HK-2 (cell line): ENCODE measurements around the gene CDH23.

Experiments used
- DNase-seq: peaks from one replicate; pipeline ENCODE4 v3.0.0-alpha.2; 2018; ENCODE audit not compliant: unreplicated experiment

Gene CDH23

DNA sequence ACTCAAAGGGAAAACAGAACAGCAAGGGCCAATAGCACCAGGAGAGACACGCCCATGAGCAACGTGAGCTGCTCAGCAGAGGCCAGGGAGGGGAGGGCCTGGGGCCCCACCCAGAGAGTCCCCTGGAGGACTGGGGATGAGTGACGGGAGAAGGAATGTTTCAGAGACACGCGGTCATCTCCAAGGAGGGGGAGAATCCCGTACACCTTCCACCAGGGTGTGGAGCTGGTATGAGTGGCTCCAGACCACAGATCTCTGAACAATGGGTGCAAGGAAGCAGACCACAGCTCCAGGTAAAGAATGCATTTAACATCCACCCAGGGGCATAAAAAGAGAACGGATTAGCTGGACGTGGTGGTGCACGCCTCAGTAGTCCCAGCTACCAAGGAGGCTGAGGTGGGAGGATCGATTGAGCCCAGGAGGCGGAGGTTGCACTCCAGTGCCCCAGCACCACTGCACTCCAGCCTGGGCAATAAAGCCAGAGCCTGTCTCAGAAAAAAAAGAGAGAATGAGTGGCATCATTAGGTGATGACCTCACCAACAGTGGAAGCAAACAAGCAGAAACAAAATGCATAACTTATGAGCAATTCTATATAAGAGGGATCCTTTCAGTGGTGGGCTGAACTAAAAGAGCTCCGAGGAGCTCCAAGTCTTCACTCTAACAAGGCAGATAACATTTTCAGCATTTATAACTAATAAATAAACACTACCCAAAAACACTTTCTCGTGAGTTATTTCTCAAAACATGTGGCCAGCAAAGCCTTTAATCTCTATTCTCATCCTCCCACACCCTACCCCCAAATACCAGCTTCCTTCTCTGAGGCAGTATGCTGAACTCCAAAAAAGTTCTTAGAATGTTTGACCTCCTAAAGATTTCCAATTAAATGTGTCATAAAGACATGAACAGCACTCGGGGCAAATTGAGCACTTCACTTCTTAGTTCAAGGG, 441.8 kb downstream of the CDH23 start:
- peak; percentile 77 for DNase-seq

DNA sequence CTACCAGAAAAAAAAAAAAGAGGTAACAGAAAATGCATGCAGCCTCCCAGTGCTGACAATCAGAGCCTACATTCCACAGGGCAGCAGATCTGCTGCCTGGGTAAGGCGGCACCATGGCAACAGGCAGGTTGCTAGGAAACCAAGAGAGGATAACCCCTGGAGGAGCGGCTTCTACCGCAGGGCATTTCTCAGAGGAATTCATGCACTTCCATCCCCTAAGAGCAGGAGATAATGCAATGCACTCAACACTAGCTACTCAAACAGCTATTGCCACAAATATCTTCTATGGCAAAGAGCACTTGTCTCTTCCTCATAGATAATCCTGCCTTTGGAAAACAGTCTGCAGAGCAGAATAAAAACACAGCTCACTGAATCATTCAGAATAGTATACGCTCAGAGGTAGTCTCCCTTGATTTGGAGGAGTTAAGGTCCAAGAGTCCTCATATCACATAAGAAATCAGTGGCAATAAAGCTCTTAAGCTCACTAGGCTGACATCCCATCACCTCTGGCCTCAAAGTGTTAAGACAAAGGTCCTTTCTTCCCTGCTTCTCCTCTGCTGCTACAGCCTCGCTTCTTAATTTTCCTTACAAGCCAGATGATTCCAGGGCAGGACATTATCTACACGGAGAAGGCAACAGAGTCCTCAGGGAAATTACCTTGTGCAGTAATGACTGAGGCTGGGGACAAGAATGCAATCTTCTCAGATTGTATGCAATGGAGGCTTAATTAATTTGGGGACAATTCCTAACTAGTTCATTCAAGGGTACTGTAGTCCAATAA, 443.6 kb downstream of the CDH23 start:
- peak; percentile 88 for DNase-seq

DNA sequence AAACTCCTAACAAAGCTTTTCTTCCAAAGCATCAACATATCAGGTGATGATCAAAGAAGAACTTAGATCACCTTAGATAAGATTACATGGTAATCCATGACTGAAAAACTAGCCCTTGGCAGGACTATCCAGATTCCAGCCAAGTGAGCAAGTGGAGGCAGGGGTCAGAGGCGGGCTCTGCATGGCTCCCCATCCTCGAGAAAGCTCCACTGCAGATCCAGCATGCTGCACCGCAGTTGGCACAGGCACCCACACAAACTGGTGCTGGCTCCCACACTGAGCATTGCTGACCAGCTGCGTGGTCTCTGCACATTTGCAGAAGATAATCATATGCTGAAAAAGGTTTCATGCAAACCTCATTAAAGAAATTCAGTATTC, 444.2 kb downstream of the CDH23 start:
- DNase-seq = no peak

DNA sequence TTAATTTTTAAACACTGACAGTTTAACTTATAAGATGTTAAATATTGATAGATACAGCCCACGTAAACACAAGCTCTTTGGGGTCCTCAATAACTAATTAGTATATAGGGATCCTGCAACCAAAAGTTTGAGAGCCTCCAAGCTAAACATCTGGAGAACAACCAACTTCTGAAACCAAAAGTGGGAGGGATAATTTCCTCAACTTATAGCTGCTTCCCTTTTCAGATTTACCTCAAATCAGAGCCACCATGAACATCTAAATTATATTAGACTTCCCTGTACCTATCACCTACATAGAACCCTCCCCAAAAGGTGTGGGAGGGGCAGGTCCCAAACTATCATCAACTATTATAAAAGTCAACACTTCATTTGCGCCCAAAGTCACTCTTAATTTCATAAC, 445.7 kb downstream of the CDH23 start:
- no peak for DNase-seq

DNA sequence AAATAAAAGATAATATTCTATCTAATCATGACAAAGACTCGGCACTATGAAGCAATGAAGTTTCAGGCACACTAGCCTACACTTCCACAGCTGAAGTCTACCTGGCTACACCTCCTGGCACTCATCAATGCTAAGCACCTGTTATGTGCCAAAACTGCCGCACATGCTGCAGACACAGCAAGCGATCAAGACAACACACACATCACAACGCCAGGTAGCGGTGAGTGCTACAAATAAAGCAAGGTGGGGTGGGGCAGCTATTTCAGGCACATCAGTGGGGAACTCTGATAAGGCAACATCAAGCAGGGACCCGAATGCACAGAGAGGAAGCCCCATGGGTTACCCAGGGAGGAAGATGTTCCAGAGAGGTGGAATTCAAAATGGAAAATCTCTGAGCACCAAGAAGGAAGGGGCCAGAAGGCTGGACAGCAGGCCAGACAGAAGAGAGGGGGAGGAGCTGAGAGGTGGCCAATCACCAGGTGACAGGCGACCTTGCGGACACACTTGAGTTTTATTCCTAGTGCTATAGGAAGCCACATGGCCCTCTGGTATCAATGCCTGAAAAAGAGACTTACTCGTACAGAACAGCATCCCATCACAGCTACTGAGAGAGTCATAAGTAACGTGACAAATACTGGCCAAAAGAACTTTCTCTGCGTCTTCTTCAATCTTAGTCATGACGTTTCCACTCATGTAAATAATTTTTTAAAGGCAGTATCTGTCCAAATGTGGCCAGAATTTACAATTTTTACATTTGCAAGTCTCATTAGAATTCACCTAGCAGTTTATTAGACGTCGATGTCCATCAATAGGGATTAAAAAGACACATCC, 446.4 kb downstream of the CDH23 start:
- no peak for DNase-seq

DNA sequence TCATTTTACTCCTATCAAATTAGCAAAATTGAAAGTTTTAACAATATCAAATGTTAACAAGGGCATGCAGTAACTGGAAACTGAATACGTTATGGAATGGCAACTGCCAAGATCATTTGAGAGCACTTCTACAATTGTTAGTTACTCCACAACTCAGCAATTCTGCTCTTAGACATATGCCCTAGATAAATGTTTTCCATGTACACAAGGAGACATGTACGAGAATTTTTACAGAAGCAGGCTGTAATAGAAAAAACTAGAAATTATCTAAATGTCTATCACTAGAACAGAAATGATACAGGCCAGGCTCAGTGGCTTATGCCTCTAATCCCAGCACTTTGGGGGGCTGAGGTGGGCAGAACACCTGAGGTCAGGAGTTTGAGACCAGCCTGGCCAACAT, 447.4 kb downstream of the CDH23 start:
- no peak for DNase-seq

DNA sequence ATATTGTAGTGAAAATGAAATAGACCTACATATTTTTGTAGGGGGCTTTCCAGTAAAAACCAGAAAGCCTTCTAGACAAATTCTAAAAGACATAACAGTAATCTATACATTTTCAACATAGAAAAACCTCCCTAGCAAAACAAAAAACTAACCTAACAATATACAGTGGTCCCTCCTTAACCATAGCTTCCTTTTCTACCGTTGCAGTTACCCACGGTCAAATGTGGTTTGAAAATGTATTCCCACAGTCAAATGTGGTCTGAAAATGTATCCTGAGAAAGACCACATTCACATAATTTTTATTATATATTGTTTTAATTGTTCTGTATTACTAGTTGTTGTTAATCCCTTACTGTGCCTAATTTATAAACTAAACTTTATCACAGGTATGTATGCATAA, 448.0 kb downstream of the CDH23 start:
- no peak for DNase-seq

DNA sequence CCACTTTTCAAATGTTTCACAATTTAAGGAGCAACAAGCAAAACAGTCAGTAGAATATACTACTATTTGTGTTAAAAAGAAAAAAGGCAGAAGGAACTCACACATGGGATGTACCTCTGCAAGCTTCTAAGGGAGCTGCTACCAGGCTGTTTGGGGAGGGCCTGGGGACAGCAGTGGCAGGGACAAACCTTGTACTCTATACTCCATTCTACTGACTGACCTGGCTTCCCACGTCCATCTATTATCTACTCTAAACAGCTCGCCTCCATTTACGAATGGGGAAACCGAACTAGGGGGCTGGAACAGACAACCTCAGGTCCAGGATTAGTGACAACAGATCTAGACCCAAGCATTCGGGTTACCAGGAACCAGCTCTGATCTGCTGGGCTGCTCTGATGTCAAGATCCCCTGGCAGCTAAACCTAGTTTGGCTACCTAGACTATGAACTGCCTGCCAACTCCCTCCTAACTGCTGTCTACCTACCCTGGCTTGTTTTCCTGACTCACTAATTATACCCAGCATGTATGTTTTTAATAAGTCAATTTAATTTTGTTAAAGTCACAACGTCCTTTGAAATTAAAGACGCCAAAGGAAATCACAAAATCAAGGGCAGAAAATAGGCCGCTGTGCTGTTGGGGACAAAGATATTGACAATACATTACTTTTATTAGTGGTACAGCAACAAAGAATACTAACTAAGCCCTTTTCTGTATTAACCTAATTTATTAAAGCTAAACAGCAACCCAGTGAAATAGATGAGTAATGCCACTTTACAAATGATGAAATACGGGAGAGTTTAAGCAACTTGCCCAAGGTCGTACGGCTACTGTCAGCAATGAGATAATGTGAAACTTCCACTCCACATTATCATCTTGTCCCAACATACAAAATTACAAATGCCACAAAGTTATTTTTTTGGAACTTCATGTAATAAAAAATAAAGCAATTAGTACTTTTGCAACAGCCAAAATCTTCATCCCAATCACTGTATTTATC, 449.0 kb downstream of the CDH23 start:
- no peak for DNase-seq

DNA sequence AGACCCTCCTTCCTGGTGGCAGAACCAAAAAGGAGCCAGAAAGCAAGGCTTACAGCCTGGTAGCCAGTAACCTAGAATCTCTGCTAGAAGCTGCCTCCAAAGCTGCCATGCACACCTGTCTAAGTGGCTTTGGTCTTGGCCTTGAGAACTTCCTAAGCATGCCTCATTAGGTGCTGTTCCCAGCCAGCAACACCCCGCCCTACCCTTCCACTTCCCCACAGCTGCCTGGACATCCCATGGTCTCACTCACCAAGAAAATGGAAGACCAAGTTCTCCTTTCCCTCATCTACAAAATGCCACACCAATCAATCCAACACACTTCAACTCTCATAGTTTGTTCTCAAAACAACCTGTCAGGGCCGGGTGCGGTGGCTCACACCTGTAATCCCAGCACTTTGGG, 450.1 kb downstream of the CDH23 start:
- no peak for DNase-seq

DNA sequence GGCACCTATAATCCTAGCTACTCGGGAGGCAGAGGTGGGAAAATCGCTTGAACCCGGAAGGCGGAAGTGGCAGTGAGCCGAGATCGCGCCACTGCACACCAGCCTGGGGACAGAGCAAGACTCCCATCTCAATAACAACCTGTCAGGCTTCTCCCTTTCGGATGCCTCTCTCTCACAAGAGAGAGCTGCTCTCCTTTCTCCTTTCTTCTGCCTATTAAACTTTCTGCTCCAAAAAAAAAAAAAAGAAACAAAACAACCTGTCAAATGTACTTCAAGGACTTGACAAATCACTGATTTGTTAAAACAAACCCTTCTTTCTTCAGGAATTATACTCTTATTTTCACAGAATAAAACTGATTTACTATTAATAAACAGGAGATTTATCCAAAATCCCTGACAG, 450.7 kb downstream of the CDH23 start:
- DNase-seq = no peak

DNA sequence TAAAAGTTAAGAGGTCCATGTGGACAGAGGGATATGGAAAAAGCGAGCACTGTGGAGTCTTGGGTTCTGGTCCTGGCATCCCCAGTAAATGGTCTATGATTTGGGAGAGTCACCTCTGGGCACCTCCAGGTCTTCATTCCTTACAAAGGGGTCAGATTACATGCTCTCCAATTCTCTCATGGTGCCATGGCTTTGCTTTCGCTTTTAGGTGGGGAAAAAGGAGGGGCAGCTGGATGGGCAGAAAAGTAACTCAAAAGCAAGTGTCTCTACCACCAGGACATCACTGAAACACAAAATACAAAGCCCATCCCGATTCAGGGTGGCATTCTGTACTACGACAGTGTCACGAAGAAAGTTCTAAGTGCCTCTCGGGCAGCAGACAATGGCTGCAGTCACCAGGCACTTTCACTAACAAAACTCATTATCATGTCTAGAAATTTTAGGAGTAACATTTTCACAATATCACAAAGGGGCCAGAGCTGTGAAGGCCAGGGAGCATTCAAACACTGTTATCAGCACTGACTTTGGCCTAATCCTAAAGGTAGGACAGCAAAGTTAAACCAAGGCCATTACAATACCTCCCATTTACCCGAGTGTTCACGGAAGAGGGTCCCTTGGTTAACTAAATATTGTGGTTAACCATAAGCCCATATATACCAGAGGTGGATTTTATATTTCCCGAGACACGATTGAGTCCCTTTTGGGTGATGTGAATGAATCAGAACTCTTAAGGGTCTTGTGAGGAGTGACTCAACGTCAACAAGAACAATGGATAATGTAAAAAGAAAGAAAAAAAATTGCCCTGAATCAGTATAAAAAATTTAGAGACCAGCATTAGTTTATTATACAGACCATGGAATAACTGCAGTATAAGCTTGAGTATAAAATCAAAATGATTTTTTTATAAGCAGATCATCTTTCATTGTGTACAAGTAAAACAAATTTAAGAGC, 451.9 kb downstream of the CDH23 start:
- DNase-seq = no peak

DNA sequence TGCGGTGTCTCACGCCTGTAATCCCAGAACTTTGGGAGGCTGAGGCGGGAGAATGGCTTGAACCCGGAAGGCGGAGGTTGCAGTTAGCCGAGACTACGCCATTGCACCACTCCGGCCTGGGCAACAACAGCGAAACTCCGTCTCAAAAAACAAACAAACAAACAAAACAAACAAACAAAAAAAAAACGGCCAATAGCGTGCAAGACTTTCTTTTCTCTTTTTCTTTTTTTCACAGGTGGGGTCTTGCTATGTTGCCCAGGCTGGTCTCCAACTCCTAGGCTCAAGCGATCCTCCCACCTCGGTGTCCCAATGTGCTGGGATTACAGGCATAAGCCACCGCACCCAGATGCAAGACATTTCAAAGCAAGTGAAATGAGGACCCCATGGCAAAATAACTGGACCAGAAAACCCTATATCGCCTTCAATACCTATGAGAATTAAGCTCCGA, 452.8 kb downstream of the CDH23 start:
- DNase-seq = no peak

DNA sequence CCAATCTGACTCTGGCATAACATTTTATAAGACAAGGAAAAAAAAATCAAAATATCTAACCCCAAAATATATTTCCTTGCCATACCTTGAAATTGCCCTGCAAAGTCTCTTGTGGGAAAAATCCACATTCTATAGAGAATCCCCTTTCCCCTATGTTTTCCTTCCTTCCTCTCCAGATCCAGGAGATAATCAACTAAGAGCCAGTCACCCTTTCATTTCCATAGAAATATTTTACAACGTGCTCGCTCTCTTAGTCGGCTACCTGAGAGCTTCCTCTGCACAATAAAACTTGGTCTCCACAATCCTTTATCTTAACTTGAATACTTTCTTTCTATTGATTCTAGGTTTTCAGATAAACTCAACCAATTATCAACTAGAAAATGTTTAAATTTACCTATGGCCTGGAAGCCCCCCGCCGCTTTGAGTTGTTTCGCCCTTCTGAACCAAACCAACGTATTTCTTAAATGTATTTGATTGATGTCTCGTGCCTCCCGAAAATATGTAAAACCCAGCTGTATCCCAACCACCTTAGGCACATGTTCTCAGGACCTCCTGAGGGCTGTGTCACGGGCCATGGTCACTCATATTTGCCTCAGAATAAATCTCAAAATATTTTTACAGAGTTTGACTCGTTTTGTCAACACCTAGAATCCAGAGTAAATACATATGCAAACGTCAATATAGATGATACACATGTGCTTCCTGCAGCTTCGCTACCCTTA, 453.5 kb downstream of the CDH23 start:
- no peak for DNase-seq

DNA sequence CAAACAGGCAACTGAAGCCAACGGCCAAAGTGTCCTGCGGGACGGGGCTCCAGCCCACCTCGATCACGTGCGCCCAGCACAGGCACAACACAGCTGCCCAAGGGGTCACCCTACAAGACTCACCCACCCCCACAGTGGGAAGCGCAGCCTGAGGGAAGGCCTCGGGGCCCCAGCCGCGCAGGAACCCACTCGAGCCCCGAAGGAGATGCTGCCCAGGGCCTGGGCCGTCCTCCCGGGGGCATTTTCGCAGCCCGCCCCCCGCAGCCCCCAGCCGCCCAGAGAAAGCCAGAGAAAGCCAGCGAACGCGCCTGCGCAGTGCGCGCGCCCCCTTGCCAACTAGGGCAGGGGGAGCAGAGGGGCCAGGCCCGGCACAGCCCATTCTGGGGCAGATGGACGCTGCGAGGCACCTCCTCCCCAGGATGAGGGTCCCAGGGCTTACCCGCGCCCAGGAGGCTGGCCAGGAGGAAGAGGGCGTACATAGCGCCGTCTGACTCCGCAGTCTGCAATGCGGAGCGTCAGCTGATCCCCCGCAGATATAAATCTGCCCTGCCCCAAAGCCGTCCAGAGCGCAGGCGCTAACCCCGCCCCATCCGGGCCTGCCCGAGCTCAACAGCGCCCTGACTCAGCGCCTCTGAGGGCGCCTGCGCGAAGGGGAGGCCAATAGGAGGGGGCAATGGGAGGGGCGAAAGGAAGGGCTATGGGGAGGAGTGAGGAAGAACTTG, 454.2 kb downstream of the CDH23 start, which contains the start of gene PSAP:
Gene PSAP, minus strand, starts transcription at position 509 of the 722 bp plus-strand sequence. Its CDS starts 30 bp downstream, at position 479.
- peak; percentile 99 for DNase-seq

DNA sequence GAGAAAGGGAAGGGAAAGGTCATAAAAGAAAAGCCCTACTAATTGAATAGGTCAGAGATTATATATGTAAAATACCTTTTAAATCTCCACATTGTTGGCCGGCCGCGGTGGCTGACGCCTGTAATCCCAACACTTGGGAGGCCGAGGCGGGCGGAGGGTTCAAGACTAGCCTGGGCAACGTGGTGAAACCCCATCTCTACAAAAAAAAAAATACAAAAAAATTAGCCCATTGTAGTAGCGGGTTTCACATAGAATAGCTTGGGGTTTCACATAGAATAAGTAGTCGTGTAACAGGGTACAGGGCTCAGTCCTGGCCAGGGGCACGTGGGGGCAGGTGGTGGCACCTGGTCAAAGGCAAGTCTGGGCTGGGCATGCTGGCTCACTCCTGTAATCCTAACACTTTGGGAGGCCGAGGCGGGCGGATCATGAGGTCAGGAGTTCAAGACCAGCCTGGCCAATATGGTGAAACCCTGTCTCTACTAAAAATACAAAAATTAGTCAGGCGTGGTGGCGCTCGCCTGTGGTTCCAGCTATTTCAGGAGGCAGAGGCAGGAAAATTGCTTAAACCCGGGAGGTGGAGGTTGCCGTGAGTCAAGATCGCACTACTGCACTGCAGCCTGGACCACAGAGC, 454.9 kb downstream of the CDH23 start:
- peak; percentile 56 for DNase-seq

DNA sequence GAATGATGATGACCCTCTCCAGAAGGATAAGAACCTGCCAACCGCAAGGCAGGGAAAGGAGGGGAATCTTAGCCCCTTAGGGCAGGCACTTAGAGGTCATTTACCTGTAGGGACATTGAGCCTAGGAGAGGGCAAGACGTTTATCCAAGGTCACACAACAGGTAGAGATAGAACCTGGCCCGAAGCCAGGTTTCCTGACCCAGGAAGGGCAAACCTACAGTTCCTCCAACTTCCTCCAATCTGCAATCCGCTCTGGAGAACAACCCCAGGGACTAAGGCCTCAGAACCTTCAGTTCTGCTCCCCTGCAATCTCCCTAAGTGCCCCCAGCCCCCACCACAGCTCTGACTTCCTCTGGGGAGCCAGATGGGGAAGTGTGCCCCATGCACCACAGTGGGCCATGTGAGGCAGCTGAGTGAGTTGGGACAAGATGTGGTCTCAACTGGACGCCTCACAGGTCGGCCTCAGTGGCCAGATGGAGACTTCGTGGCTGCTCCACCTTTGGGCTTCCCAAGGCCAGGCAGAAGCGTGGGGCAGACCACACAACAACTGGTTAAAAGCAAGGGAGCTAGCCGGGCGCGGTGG, 455.7 kb downstream of the CDH23 start:
- DNase-seq = no peak

DNA sequence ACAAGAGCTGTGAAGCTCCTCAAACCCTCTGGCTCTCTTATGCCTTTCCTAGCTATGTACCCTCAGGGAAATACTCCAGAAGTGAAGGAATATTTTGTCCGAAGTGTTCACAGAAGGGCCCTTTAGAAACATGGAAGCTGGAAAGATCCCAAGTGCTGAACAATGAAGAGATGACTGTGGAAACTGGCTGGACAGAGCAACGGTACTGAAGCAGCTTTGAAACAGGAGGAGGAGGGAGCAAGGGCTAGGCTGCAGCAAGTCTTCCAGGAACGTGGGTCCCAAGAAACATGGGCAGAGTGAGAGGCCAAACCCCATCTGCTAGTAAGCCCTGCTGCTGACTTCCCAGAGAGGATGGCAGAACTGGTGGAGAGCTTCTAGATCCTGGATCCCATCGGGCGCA, 457.3 kb downstream of the CDH23 start:
- no peak for DNase-seq
